HEK293 (cell line): ENCODE results near the gene ABCA7.

Source experiments
- GLI4 ChIP-seq: fragments of 450-650 bp; formaldehyde crosslinking; IDR thresholded peaks from 2 replicates; pipeline ENCODE4 v1.5.1; 2016; ENCODE audit warnings: missing biosample characterization, missing genetic modification characterization
- HOXD13 ChIP-seq: sonication (generic); formaldehyde crosslinking; IDR thresholded peaks from 2 replicates; pipeline ENCODE4 v1.8.0; 2022; ENCODE audit warnings: missing genetic modification reagents, borderline replicate concordance
- IKZF3 ChIP-seq: fragments of 450-650 bp; IDR thresholded peaks from 2 replicates; pipeline ENCODE4 v1.5.0; 2018; ENCODE audit warnings: missing biosample characterization, mild to moderate bottlenecking, missing genetic modification characterization, moderate library complexity
- SETDB1 ChIP-seq: IDR thresholded peaks from one replicate; pipeline ENCODE4 v1.6.1; 2017; ENCODE audit warnings: mild to moderate bottlenecking, low read length, moderate library complexity, mixed read lengths; ENCODE audit not compliant: insufficient read length
- SP2 ChIP-seq: fragments of 450-650 bp; formaldehyde crosslinking; IDR thresholded peaks from 2 replicates; pipeline ENCODE4 v1.5.1; 2016; ENCODE audit warnings: missing biosample characterization, missing genetic modification characterization
- TRIM28 ChIP-seq: IDR thresholded peaks from 2 replicates; pipeline ENCODE4 v1.6.1; 2011; ENCODE audit warnings: low read length, control low read depth, borderline replicate concordance
- ZFP3 ChIP-seq: fragments of 450-650 bp; formaldehyde crosslinking; IDR thresholded peaks from 2 replicates; pipeline ENCODE4 v1.5.1; 2016; ENCODE audit warnings: low read depth, missing biosample characterization, missing genetic modification characterization
- ZIC2 ChIP-seq: fragments of 450-650 bp; formaldehyde crosslinking; IDR thresholded peaks from 2 replicates; pipeline ENCODE4 v1.5.1; 2016; ENCODE audit warnings: missing biosample characterization, missing genetic modification characterization
- ZNF114 ChIP-seq: fragments of 450-650 bp; formaldehyde crosslinking; IDR thresholded peaks from 2 replicates; pipeline ENCODE4 v1.5.0; 2017; ENCODE audit warnings: missing biosample characterization, missing genetic modification characterization
- ZNF202 ChIP-seq: fragments of 450-650 bp; formaldehyde crosslinking; IDR thresholded peaks from 2 replicates; pipeline ENCODE4 v1.5.1; 2016; ENCODE audit warnings: missing biosample characterization, missing genetic modification characterization, borderline replicate concordance
- ZNF211 ChIP-seq: fragments of 450-650 bp; formaldehyde crosslinking; IDR thresholded peaks from 2 replicates; pipeline ENCODE4 v1.5.1; 2016; ENCODE audit warnings: low read depth, missing biosample characterization, missing genetic modification characterization
- ZNF23 ChIP-seq: fragments of 450-650 bp; formaldehyde crosslinking; IDR thresholded peaks from 2 replicates; pipeline ENCODE4 v1.5.1; 2016; ENCODE audit warnings: missing biosample characterization, missing genetic modification characterization, borderline replicate concordance
- ZNF24 ChIP-seq: fragments of 450-650 bp; formaldehyde crosslinking; IDR thresholded peaks from 2 replicates; pipeline ENCODE4 v1.5.1; 2016; ENCODE audit warnings: missing biosample characterization, missing genetic modification characterization
- ZNF292 ChIP-seq: fragments of 450-650 bp; formaldehyde crosslinking; IDR thresholded peaks from 2 replicates; pipeline ENCODE4 v1.5.1; 2016; ENCODE audit warnings: low read depth, missing biosample characterization, missing genetic modification characterization, borderline replicate concordance
- ZNF302 ChIP-seq: fragments of 450-650 bp; formaldehyde crosslinking; IDR thresholded peaks from 2 replicates; pipeline ENCODE4 v1.5.1; 2016; ENCODE audit warnings: missing biosample characterization, missing genetic modification characterization, low read depth
- ZNF37A ChIP-seq: fragments of 450-650 bp; IDR thresholded peaks from 2 replicates; pipeline ENCODE4 v1.5.1; 2018; ENCODE audit warnings: missing biosample characterization, missing genetic modification characterization
- ZNF423 ChIP-seq: fragments of 450-650 bp; formaldehyde crosslinking; IDR thresholded peaks from 2 replicates; pipeline ENCODE4 v1.5.1; 2016; ENCODE audit warnings: missing biosample characterization, missing genetic modification characterization
- ZNF48 ChIP-seq: fragments of 450-650 bp; formaldehyde crosslinking; IDR thresholded peaks from 2 replicates; pipeline ENCODE4 v1.5.1; 2016; ENCODE audit warnings: missing biosample characterization, missing genetic modification characterization
- ZNF529 ChIP-seq: fragments of 450-650 bp; formaldehyde crosslinking; IDR thresholded peaks from 2 replicates; pipeline ENCODE4 v1.5.1; 2017; ENCODE audit warnings: missing genetic modification characterization, missing biosample characterization; ENCODE audit not compliant: insufficient replicate concordance
- ZNF560 ChIP-seq: fragments of 450-650 bp; formaldehyde crosslinking; IDR thresholded peaks from 2 replicates; pipeline ENCODE4 v1.5.1; 2017; ENCODE audit warnings: missing biosample characterization, missing genetic modification characterization, borderline replicate concordance
- ZNF561 ChIP-seq: fragments of 450-650 bp; IDR thresholded peaks from 2 replicates; pipeline ENCODE4 v1.5.1; 2018; ENCODE audit warnings: missing biosample characterization, missing genetic modification characterization, borderline replicate concordance
- ZNF600 ChIP-seq: fragments of 450-650 bp; formaldehyde crosslinking; IDR thresholded peaks from 2 replicates; pipeline ENCODE4 v1.5.1; 2016; ENCODE audit warnings: missing biosample characterization, missing genetic modification characterization
- ZNF621 ChIP-seq: fragments of 450-650 bp; formaldehyde crosslinking; IDR thresholded peaks from 2 replicates; pipeline ENCODE4 v1.5.1; 2017; ENCODE audit warnings: missing biosample characterization, missing genetic modification characterization
- ZNF624 ChIP-seq: fragments of 450-650 bp; formaldehyde crosslinking; IDR thresholded peaks from 2 replicates; pipeline ENCODE4 v1.5.1; 2017; ENCODE audit warnings: missing biosample characterization, missing genetic modification characterization
- ZNF701 ChIP-seq: fragments of 450-650 bp; formaldehyde crosslinking; IDR thresholded peaks from 2 replicates; pipeline ENCODE4 v1.5.1; 2016; ENCODE audit warnings: missing biosample characterization, missing genetic modification characterization
- ZNF777 ChIP-seq: fragments of 450-650 bp; formaldehyde crosslinking; IDR thresholded peaks from 2 replicates; pipeline ENCODE4 v1.5.1; 2017; ENCODE audit warnings: missing biosample characterization, missing genetic modification characterization, borderline replicate concordance
- ZNF785 ChIP-seq: fragments of 450-650 bp; formaldehyde crosslinking; IDR thresholded peaks from 2 replicates; pipeline ENCODE4 v1.5.1; 2016; ENCODE audit warnings: missing biosample characterization, missing genetic modification characterization
- ZSCAN30 ChIP-seq: fragments of 450-650 bp; IDR thresholded peaks from 2 replicates; pipeline ENCODE4 v1.5.1; 2018; ENCODE audit warnings: missing biosample characterization, mild to moderate bottlenecking, missing genetic modification characterization, moderate library complexity
- TF ChIP-seq, protein P1 (sequence below): fragments of 450-650 bp; formaldehyde crosslinking; IDR thresholded peaks from 2 replicates; pipeline ENCODE4 v1.5.1; 2016; ENCODE audit warnings: missing biosample characterization, missing genetic modification characterization, low read depth
- TF ChIP-seq, protein P2 (sequence below): fragments of 450-650 bp; formaldehyde crosslinking; IDR thresholded peaks from 2 replicates; pipeline ENCODE4 v1.5.1; 2016; ENCODE audit warnings: missing biosample characterization, missing genetic modification characterization, borderline replicate concordance
- TF ChIP-seq, protein P3 (sequence below): fragments of 450-650 bp; formaldehyde crosslinking; IDR thresholded peaks from 2 replicates; pipeline ENCODE4 v1.5.1; 2016; ENCODE audit warnings: missing biosample characterization, missing genetic modification characterization

The ABCA7 gene

DNA sequence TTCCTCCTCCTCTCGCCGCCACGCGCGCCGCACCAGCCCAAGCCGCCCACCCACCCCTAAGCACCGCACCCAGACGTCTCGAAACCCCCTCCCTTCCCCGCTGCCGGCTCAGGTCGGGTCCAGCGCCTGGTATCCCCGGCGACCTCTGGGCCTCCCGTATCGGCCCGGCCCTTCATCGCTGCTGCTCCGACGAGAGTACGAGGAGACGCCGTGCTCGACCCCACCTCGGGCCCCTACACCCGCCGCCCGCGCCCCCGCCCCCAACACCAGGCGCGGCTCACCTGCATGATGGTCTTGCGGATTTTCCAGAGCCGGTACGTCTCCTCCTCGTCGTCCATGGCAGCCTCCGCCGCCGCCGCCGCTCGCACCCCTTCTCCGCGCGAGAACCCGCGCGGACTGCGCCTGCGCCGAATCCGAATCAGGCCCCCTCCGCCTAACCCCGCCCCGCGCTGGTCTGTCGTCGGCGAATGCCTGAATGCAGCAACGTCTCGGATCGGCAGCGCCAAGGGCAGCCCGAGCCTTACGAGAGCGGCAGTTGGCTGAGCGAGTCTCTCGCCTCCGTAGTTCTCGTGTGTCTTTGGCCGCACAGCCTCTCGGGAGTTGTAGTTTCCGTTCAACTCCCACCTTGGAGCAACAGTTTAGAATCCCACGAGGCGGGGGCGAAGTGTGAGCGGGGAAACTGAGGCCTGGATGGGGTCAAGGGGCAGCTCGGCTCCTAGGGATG lies 55.2 kb downstream of the ABCA7 start, which contains the start of gene POLR2E (continued):
- TF ChIP-seq ZNF785 (tag by site-specific recombination) (no peak), ZNF37A (tag by site-specific recombination) (no peak), ZNF529 (no peak), ZNF114 (tag by site-specific recombination) (no peak), TRIM28 (no peak), ZNF211 (tag by site-specific recombination) (no peak), SP2 (peak; percentile 78), ZFP3 (no peak), ZNF23 (no peak), ZNF292 (tag by site-specific recombination) (no peak), ZNF202 (tag by site-specific recombination) (no peak), IKZF3 (no peak), ZNF561 (tag by site-specific recombination) (peak; percentile 19; the same call in 1 of the 2 replicates), ZNF423 (no peak), ZNF560 (tag by site-specific recombination) (no peak), HOXD13 (peak; percentile 97; the same call in 1 of the 2 replicates), ZNF624 (tag by site-specific recombination) (no peak), SETDB1 (no peak), ZNF600 (tag by site-specific recombination) (no peak), ZNF777 (no peak), ZNF621 (tag by site-specific recombination) (no peak), ZNF701 (tag by site-specific recombination) (no peak), ZIC2 (no peak), ZNF302 (no peak), GLI4 (no peak), ZNF48 (tag by site-specific recombination) (no peak), ZNF24 (tag by site-specific recombination) (0 out of 2 replicates have a peak, but pooled peaks have one; percentile 30), ZSCAN30 (no peak)
- TF ChIP-seq, protein P1, sequence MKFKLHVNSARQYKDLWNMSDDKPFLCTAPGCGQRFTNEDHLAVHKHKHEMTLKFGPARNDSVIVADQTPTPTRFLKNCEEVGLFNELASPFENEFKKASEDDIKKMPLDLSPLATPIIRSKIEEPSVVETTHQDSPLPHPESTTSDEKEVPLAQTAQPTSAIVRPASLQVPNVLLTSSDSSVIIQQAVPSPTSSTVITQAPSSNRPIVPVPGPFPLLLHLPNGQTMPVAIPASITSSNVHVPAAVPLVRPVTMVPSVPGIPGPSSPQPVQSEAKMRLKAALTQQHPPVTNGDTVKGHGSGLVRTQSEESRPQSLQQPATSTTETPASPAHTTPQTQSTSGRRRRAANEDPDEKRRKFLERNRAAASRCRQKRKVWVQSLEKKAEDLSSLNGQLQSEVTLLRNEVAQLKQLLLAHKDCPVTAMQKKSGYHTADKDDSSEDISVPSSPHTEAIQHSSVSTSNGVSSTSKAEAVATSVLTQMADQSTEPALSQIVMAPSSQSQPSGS (tag by site-specific recombination) = no peak
- TF ChIP-seq, protein P2, sequence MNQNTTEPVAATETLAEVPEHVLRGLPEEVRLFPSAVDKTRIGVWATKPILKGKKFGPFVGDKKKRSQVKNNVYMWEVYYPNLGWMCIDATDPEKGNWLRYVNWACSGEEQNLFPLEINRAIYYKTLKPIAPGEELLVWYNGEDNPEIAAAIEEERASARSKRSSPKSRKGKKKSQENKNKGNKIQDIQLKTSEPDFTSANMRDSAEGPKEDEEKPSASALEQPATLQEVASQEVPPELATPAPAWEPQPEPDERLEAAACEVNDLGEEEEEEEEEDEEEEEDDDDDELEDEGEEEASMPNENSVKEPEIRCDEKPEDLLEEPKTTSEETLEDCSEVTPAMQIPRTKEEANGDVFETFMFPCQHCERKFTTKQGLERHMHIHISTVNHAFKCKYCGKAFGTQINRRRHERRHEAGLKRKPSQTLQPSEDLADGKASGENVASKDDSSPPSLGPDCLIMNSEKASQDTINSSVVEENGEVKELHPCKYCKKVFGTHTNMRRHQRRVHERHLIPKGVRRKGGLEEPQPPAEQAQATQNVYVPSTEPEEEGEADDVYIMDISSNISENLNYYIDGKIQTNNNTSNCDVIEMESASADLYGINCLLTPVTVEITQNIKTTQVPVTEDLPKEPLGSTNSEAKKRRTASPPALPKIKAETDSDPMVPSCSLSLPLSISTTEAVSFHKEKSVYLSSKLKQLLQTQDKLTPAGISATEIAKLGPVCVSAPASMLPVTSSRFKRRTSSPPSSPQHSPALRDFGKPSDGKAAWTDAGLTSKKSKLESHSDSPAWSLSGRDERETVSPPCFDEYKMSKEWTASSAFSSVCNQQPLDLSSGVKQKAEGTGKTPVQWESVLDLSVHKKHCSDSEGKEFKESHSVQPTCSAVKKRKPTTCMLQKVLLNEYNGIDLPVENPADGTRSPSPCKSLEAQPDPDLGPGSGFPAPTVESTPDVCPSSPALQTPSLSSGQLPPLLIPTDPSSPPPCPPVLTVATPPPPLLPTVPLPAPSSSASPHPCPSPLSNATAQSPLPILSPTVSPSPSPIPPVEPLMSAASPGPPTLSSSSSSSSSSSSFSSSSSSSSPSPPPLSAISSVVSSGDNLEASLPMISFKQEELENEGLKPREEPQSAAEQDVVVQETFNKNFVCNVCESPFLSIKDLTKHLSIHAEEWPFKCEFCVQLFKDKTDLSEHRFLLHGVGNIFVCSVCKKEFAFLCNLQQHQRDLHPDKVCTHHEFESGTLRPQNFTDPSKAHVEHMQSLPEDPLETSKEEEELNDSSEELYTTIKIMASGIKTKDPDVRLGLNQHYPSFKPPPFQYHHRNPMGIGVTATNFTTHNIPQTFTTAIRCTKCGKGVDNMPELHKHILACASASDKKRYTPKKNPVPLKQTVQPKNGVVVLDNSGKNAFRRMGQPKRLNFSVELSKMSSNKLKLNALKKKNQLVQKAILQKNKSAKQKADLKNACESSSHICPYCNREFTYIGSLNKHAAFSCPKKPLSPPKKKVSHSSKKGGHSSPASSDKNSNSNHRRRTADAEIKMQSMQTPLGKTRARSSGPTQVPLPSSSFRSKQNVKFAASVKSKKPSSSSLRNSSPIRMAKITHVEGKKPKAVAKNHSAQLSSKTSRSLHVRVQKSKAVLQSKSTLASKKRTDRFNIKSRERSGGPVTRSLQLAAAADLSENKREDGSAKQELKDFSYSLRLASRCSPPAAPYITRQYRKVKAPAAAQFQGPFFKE (tag by site-specific recombination) = peak; percentile 79; the same call in 1 of the 2 replicates
- TF ChIP-seq, protein P3, sequence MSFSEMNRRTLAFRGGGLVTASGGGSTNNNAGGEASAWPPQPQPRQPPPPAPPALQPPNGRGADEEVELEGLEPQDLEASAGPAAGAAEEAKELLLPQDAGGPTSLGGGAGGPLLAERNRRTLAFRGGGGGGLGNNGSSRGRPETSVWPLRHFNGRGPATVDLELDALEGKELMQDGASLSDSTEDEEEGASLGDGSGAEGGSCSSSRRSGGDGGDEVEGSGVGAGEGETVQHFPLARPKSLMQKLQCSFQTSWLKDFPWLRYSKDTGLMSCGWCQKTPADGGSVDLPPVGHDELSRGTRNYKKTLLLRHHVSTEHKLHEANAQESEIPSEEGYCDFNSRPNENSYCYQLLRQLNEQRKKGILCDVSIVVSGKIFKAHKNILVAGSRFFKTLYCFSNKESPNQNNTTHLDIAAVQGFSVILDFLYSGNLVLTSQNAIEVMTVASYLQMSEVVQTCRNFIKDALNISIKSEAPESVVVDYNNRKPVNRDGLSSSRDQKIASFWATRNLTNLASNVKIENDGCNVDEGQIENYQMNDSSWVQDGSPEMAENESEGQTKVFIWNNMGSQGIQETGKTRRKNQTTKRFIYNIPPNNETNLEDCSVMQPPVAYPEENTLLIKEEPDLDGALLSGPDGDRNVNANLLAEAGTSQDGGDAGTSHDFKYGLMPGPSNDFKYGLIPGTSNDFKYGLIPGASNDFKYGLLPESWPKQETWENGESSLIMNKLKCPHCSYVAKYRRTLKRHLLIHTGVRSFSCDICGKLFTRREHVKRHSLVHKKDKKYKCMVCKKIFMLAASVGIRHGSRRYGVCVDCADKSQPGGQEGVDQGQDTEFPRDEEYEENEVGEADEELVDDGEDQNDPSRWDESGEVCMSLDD = no peak
